DMS79 treated with DMSO at 0.1 percent for 48 hours (cell line): ENCODE data around the gene STKLD1.
"Not testable (repeated sequence)": the region's sequence is repeated elsewhere in the genome, so short reads cannot be mapped to it uniquely, and the experiment has no call there.

Experiments used
- DNase-seq: peaks from one replicate; lab custom pipeline; 2025; lab: John Stamatoyannopoulos, UW

The STKLD1 gene

GRCh38 chr9:133386338-133386737, 10.2 kb downstream of the STKLD1 start:
- DNase-seq: no peak

- DNase-seq: peak; percentile 57
Measured at GRCh38 chr9:133387680-133388079, 11.5 kb downstream of the STKLD1 start.

- DNase-seq: no peak
Measured at GRCh38 chr9:133389025-133389557, 12.9 kb downstream of the STKLD1 start.

- DNase-seq: no peak
Measured at GRCh38 chr9:133389562-133389961, 13.4 kb downstream of the STKLD1 start.

GRCh38 chr9:133390713-133391112, 14.5 kb downstream of the STKLD1 start:
- no peak for DNase-seq

- not testable (repeated sequence) for DNase-seq
Measured at GRCh38 chr9:133391449-133391848, 15.3 kb downstream of the STKLD1 start.

- not testable (repeated sequence) for DNase-seq
Measured at GRCh38 chr9:133392308-133392707, 16.1 kb downstream of the STKLD1 start.

- DNase-seq: no peak
Measured at GRCh38 chr9:133393399-133393798, 17.2 kb downstream of the STKLD1 start.

- no peak for DNase-seq
Measured at GRCh38 chr9:133394687-133395271, 18.6 kb downstream of the STKLD1 start.

- DNase-seq: no peak
Measured at GRCh38 chr9:133396952-133397351, 20.8 kb downstream of the STKLD1 start.

- DNase-seq: no peak
Measured at GRCh38 chr9:133397370-133397769, 21.2 kb downstream of the STKLD1 start.

- DNase-seq: no peak
Measured at GRCh38 chr9:133397895-133398294, 21.7 kb downstream of the STKLD1 start.

- no peak for DNase-seq
Measured at GRCh38 chr9:133400292-133400691, 24.1 kb downstream of the STKLD1 start.

- DNase-seq: no peak
Measured at GRCh38 chr9:133401588-133401987, 25.4 kb downstream of the STKLD1 start.

- no peak for DNase-seq
Measured at GRCh38 chr9:133402689-133403088, 26.5 kb downstream of the STKLD1 start.

GRCh38 chr9:133403766-133404453, 27.7 kb downstream of the STKLD1 start:
- DNase-seq: peak; percentile 34

- DNase-seq: no peak
Measured at GRCh38 chr9:133404454-133405002, 28.4 kb downstream of the STKLD1 start.

- DNase-seq: no peak
Measured at GRCh38 chr9:133405508-133406438, 29.6 kb downstream of the STKLD1 start.

GRCh38 chr9:133406480-133407307, 30.5 kb downstream of the STKLD1 start:
- DNase-seq: peak; percentile 34

- DNase-seq: no peak
Measured at GRCh38 chr9:133408042-133408441, 31.9 kb downstream of the STKLD1 start.

GRCh38 chr9:133415170-133415569, 39.0 kb downstream of the STKLD1 start:
- DNase-seq: no peak
